CD4-positive, alpha-beta T cell (primary cell): ENCODE data around the gene KRT74. TPM values are rescaled to one million over a fixed set of nuclear protein-coding genes. Genes with fewer than 3 reads are reported as not detected.

Source experiments
- ATAC-seq: fragments of 200-7000 bp; cut with Tn5 transposase; one replicate; pipeline ENCODE4 v1.10.0; 2022; ENCODE audit warnings: mild to moderate bottlenecking; ENCODE audit not compliant: poor library complexity
- CTCF ChIA-PET: fragments of 350-600 bp; sonication (Branson Sonifier 250); formaldehyde crosslinking; loops from one replicate; lab custom pipeline; 2021; ENCODE audit warnings: antibody characterized with exemption, inconsistent platforms; lab: Charles Lee
- POLR2A ChIA-PET: fragments of 350-600 bp; sonication (Branson Sonifier 250); formaldehyde crosslinking; loops from one replicate; lab custom pipeline; 2021; ENCODE audit warnings: antibody characterized with exemption, inconsistent platforms; lab: Charles Lee
- DNase-seq, 14 experiments: peaks; one replicate each; pipeline ENCODE4 v3.0.0-alpha.2; 2013 to 2020; ENCODE audit warnings: mixed read lengths in 2 of 14
- H3K27ac ChIP-seq, 2 donors: one replicate each; pipeline versions ENCODE4 v1.5.1 to v1.7.0; 2013; ENCODE audit warnings: low read length in 2 of 2, low read depth in 1 of 2, mild to moderate bottlenecking in 1 of 2
- H3K27me3 ChIP-seq, 2 experiments: 1 replicate in 1 of 2; 2 replicates in 1 of 2; pipeline versions ENCODE4 v1.6.1 to v1.7.0; 2013; ENCODE audit warnings: low read length in 2 of 2, control low read depth in 1 of 2, mild to moderate bottlenecking in 1 of 2, moderate library complexity in 1 of 2; ENCODE audit not compliant: insufficient read depth in 2 of 2, control insufficient read depth in 1 of 2
- H3K36me3 ChIP-seq: one replicate; pipeline ENCODE4 v1.6.1; 2013; ENCODE audit warnings: low read length, control low read depth; ENCODE audit not compliant: insufficient read depth
- H3K4me1 ChIP-seq: one replicate; pipeline ENCODE4 v1.6.1; 2013; ENCODE audit warnings: low read length, control low read depth; ENCODE audit not compliant: insufficient read depth
- H3K4me3 ChIP-seq: one replicate; pipeline ENCODE4 v1.5.1; 2013; ENCODE audit warnings: mild to moderate bottlenecking, low read length, moderate library complexity
- H3K9me3 ChIP-seq, 2 experiments: 1 replicate in 1 of 2; 2 replicates in 1 of 2; pipeline versions ENCODE4 v1.6.1 to v1.7.0; 2013; ENCODE audit warnings: low read length in 2 of 2, mild to moderate bottlenecking in 2 of 2, control low read depth in 1 of 2, moderate library complexity in 1 of 2; ENCODE audit not compliant: control insufficient read depth in 1 of 2, insufficient read depth in 1 of 2
- H3K27ac Mint-ChIP-seq: one replicate; pipeline ENCODE4 v1.8.0; 2020; ENCODE audit warnings: mixed read lengths
- H3K27me3 Mint-ChIP-seq: one replicate; pipeline ENCODE4 v1.8.0; 2021; ENCODE audit warnings: mixed read lengths
- H3K36me3 Mint-ChIP-seq: one replicate; pipeline ENCODE4 v1.8.0; 2021; ENCODE audit warnings: low read depth, mixed read lengths
- H3K4me1 Mint-ChIP-seq: one replicate; pipeline ENCODE4 v1.8.0; 2021; ENCODE audit warnings: low read depth, mixed read lengths
- H3K4me3 Mint-ChIP-seq: one replicate; pipeline ENCODE4 v1.8.0; 2020; ENCODE audit warnings: mild to moderate bottlenecking, mixed read lengths
- H3K9me3 Mint-ChIP-seq: one replicate; pipeline ENCODE4 v1.8.0; 2020; ENCODE audit warnings: mixed read lengths
- intact Hi-C, 2 experiments: fragments of 100-400 bp; cut with DNase I in 1 of 2; cut with micrococcal nuclease in 1 of 2; formaldehyde crosslinking; loops; one replicate each; pipeline versions ENCODE4 v1.15.1 to v1.9.0; 2023 to 2025; cut with DNase I, micrococcal nuclease
- total RNA-seq, 174 experiments: library from RNA in 2 of 174; stranded (reverse) in 2 of 174; gene quantifications; one replicate each; pipeline ENCODE4 v1.2.3 and lab custom pipeline; 2021 to 2026
- TF ChIP-seq, protein P1 (sequence below): fragments of 200-600 bp; IDR thresholded peaks from one replicate; pipeline ENCODE4 v1.8.0; 2022; ENCODE audit warnings: antibody characterized with exemption, mild to moderate bottlenecking

KRT74 gene
- total RNA-seq, 2 experiments from 2014 or later, result 0.30 to 0.34 TPM

DNA sequence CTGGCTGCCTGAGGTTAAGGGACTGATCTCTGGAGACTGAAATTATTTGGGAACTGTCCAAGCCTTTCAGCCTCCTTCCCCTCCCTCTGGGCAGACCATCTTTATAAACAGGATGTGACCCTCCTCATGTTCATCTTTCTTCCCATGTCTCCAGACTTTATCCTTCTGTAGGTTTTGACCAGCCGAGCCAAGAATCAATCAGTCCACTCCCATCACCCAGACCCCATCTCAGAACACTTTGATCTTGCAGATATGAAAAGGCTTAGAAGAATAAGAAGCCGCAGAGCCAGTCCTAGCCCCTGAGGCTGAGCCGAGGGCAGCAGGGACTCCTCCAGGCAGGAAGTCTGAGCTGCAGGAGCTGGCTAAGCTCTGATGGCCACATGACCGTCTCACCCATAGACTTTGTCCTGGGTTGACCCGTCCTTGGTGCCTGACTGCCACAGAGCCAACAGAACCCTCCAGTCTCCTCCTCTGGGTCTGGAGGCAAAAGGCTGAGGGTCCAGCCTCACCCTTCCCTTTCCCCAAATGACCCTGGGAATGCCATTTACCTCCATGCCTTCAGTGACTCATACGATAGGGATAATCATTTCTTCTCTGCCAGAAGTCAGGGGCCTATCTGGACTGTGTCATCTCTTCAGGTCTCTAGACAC is 22.3 kb downstream of the KRT74 start:
- TF ChIP-seq, protein P1, sequence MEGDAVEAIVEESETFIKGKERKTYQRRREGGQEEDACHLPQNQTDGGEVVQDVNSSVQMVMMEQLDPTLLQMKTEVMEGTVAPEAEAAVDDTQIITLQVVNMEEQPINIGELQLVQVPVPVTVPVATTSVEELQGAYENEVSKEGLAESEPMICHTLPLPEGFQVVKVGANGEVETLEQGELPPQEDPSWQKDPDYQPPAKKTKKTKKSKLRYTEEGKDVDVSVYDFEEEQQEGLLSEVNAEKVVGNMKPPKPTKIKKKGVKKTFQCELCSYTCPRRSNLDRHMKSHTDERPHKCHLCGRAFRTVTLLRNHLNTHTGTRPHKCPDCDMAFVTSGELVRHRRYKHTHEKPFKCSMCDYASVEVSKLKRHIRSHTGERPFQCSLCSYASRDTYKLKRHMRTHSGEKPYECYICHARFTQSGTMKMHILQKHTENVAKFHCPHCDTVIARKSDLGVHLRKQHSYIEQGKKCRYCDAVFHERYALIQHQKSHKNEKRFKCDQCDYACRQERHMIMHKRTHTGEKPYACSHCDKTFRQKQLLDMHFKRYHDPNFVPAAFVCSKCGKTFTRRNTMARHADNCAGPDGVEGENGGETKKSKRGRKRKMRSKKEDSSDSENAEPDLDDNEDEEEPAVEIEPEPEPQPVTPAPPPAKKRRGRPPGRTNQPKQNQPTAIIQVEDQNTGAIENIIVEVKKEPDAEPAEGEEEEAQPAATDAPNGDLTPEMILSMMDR, result no peak
- DNase-seq (no peak), ATAC-seq (no peak)
- no peak overlapping the region for H3K4me3 ChIP-seq
- no peak overlapping the region for H3K27ac ChIP-seq
- ChIA-PET POLR2A (no interaction called here), CTCF (no interaction called here)
- no peaks in the 10 kb centered on the region for H3K27me3 ChIP-seq
- Mint-ChIP-seq H3K27ac (no peak overlapping the region), H3K9me3 (no peaks in the 10 kb centered on the region), H3K27me3 (no peaks in the 10 kb centered on the region), H3K4me1 (no peaks in the 10 kb centered on the region), H3K36me3 (no peaks in the 10 kb centered on the region), H3K4me3 (no peak overlapping the region)
- intact Hi-C loops, result no loop called here
- peaks cover 2% of the 10 kb centered on the region for H3K4me1 ChIP-seq
- H3K9me3 ChIP-seq, result no peaks in the 10 kb centered on the region
- no peaks in the 10 kb centered on the region for H3K36me3 ChIP-seq

DNA sequence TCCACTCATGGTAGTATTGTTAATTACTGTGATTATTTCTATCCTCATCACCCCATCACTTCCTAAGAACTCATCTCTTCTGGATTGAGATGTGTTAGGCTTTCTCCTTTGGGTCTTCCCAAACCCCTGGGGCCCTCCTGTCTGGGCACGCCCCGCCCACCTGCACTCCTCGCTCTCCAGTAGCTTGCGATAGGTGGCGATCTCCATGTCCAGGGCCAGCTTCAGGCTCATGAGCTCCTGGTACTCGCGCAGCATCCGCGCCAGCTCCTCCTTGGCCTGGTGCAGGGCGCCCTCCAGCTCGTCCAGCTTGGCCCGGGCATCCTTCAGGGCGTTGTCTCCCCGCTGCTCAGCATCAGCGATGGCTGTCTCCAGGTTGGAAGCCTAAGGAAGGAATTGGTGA is 27.5 kb downstream of the KRT74 start:
- TF ChIP-seq, protein P1, result no peak
- Mint-ChIP-seq H3K4me1 (no peaks in the 10 kb centered on the region), H3K36me3 (no peaks in the 10 kb centered on the region), H3K27me3 (no peaks in the 10 kb centered on the region), H3K4me3 (no peak overlapping the region), H3K27ac (no peak overlapping the region), H3K9me3 (no peaks in the 10 kb centered on the region)
- CTCF ChIA-PET, result no interaction called here
- Histone ChIP-seq H3K36me3 (no peaks in the 10 kb centered on the region), H3K27me3 (peaks cover 0 to 3% of the 10 kb centered on the region in 2 experiments), H3K9me3 (no peaks in the 10 kb centered on the region), H3K27ac (no peak overlapping the region), H3K4me1 (no peaks in the 10 kb centered on the region), H3K4me3 (no peak overlapping the region)
- ATAC-seq (no peak), DNase-seq (no peak)
- intact Hi-C loops, result no loop called here
- POLR2A ChIA-PET, result no interaction called here

DNA sequence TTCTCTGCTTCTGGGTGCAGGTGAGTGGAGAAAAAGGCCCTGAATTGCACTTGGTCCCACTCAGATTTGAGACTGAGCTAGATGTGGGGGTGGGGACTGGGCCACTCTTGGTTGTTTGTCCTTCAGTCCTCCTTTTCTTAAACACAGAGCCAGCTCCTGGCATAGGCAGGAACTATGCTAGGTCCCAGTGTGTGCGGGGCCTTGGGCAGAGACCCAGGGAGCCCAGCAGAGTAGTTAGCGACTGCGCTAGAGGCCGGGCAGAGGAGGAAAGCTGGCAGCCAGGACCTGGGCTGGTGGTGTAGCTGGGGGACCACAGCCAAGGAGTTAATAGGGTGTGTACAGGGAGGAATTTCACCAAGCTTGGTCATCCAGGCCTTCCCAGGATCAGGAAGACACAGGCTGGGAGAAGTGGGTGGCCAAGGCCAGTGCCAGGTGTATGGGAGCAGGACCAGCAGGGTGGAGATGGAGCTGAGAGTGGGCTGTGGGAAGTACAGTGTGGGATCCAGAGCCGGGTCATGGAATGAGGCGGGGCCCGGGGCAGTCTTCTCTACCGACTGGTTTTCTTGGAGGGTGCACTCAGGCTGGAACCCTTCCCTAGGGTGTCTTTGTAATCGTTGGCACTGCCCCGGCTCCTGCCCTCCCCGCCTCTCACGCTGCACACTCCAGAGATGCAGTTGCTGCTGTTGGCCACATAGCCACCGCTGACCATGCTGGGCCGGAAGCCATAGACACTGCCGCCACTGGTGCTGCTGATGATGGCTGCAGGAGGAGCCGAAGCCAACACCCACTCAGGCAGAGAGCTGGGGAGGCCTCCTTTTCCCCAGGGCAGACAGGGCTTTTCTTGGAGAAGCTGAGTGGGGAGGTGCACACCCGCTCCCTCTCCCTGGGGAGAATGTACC is 29.4 kb downstream of the KRT74 start:
- DNase-seq (no peak), ATAC-seq (no peak)
- Mint-ChIP-seq H3K9me3 (no peaks in the 10 kb centered on the region), H3K36me3 (no peaks in the 10 kb centered on the region), H3K27ac (no peak overlapping the region), H3K27me3 (no peaks in the 10 kb centered on the region), H3K4me1 (no peaks in the 10 kb centered on the region), H3K4me3 (no peak overlapping the region)
- POLR2A ChIA-PET, result no interaction called here
- no peaks in the 10 kb centered on the region for H3K36me3 ChIP-seq
- intact Hi-C loops, result no loop called here
- TF ChIP-seq, protein P1, result no peak
- no peak overlapping the region for H3K27ac ChIP-seq
- H3K4me3 ChIP-seq, result no peak overlapping the region
- H3K9me3 ChIP-seq, result no peaks in the 10 kb centered on the region
- peaks cover 0 to 3% of the 10 kb centered on the region in 2 experiments for H3K27me3 ChIP-seq
- CTCF ChIA-PET, result no interaction called here
- no peaks in the 10 kb centered on the region for H3K4me1 ChIP-seq
